GM18858 (cell line): ENCODE data around the gene ROBO1.
A peak's percentile ranks its signal among the peaks of the same experiment; 100 is the strongest.
"Not testable (repeated sequence)": the region's sequence is repeated elsewhere in the genome, so short reads cannot be mapped to it uniquely, and the experiment has no call there.

Source experiments
- ATAC-seq: cut with Tn5 transposase; IDR thresholded peaks from one replicate; pipeline ENCODE4 v1.9.1; 2021; ENCODE audit not compliant: unreplicated experiment

Gene ROBO1

GRCh38 chr3:79325833-79326383 lies 441.9 kb downstream of the ROBO1 start:
- not testable (repeated sequence) for ATAC-seq

DNA sequence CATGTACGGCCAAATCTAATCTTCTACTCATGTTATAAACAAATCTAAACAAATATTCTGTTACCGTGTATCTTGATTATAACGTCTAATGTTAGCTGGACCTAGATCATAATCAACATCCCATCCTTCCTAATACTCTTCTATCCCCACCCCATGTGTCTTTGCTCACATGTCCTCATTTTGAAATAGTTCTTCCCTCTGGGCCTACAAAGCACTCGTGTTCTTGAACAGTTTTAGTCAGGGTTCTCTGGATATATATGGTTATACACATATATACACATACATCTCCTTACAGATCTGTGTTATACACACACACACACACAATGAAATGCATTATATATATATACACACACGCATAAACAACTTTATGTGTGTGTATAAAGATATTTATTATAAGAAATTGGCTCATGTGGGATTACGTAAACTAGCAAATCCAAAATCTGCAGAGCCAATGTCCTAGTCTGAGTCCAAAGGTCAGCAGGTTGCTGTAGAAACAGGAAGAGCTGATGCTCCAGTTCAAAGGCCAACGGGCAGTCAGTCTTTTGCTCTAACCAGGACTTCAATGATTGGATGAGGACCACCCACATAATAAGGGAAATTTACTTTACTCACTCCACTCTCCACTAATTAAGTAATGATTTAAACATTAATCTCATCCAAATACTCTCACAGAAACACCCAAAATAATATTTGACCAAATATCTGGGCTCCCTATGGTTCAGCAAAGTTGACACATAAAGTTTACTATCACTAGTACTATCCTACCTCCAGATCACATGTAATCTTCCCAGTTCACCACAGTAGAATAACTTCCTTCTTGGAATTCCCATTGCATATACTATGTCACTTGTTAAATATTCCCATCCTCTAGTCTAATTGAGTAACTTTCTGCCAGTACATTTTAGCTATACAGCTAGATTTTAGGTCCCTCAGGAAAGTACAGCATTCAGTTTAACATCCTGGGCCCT lies 450.0 kb downstream of the ROBO1 start:
- no peak for ATAC-seq

DNA sequence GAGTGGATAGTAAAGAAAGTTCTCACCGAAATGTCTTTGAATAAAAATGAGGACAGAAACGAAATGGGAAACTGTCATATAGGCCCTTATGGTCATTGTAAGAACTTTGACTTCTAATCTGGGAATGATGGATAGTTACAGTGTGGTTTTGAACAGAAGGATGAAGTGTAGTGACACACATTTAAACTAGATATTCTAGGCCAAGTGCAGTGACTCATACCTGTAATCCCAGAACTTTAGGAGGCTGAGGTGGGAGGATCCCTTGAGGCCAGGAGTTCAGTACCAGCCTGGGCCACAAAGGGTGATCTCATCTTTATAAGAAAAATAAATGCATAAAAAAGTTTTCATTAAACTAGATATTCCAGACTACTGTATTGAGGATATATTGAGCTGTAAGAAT lies 452.8 kb downstream of the ROBO1 start:
- no peak for ATAC-seq

GRCh38 chr3:79314544-79314943 lies 453.3 kb downstream of the ROBO1 start:
- no peak for ATAC-seq

DNA sequence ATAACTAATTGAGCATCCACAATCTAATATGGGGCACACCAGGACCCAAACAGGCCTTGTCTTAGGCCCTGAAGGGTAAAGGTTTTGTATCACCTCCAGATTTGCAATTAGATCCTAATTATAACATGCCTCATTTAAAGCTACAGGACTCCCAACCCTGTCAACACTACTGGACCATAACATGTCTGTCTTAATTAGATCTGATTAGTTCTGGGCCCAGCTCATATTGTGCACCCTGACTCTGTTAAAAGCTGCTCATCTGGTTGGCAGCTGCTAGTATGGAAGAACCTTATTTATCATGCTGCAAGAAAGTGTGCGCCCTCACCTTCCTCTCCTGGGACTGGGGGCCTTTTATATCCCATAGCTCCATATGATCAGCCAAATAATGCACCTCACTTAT lies 457.8 kb downstream of the ROBO1 start:
- ATAC-seq, result no peak

DNA sequence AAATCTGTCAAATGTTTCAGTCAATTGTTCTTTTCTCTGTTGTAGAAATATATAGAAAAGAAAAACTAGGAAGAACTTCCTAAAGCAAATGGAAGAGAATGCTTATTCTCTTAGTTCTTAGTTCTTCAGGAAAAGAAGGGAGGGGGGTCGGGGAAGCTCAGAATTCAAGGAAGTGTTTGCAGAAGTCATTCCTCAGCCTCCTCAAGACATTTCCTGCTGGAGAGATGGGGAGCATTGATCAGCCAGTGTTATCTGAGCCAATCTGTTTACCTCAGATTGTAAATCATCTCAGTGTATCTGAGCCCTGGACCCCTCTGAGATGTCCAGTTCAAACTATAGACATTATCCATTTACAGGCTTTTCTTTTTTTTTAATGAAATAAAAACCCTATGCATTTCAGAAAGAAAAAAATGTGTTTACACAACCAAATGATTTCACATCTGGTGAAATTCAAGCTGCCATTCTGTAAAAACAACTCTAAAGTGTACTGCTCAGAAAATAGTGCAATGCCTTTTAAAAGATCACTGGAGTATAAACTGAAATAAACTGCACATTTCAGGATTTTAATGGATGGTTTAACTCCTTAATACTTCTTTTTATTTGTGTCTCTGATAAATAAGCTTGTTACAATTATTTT lies 460.7 kb downstream of the ROBO1 start:
- no peak for ATAC-seq

GRCh38 chr3:79299949-79300635 lies 467.7 kb downstream of the ROBO1 start:
- ATAC-seq, result not testable (repeated sequence)

DNA sequence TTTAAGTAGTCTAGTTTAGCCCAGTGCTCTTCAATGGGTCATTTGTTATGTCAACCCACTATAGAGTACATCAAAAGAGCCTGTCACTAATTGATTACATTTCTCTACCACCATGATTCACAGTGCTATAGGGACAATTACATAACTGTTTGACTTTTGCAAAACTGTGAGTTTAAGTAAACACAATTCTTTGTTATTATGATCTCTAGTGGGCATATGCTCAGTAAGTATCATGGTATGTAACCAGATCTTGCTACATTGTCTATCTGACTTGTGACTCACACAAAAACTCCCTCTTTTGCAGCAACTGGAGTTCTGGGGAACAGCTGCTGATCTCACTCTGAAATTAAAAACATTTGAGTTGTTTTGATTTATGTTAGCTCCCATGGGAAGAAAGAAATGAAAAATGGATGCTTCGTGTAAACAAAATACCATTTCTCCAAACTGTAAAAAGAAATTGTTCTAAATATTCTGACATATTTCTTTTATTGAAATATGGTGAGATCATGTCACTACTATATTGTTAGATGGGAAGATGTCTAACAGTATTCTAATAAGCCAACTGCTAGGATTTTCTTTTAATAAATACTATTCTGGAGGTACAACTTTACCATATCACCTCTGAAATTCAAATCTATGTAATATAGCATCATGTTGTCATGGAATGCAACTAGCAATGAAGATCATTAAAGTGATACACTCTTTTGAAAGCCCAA lies 470.4 kb downstream of the ROBO1 start:
- no peak for ATAC-seq

- ATAC-seq, result no peak
Observed at GRCh38 chr3:79286882-79287281, 480.9 kb downstream of the ROBO1 start.

DNA sequence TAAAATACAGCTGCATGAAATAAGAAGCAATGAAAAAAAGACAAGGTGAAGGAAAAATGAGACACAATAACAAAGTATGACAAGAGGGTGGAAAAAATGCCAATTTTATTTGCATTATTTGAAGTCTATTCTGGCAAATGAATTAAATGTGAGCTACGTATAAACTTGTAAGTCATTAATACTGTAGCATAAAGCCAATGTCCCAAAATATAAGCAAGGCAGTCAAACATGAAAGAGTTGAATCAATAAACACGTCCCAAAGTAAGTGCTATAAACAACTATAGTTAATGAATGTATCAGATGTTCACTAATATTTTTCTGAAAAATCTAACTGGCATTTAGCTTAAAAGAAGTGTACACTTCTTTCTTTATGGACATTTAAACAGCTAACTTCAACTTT lies 481.9 kb downstream of the ROBO1 start:
- no peak for ATAC-seq

GRCh38 chr3:79285380-79285779 lies 482.4 kb downstream of the ROBO1 start:
- ATAC-seq, result no peak

DNA sequence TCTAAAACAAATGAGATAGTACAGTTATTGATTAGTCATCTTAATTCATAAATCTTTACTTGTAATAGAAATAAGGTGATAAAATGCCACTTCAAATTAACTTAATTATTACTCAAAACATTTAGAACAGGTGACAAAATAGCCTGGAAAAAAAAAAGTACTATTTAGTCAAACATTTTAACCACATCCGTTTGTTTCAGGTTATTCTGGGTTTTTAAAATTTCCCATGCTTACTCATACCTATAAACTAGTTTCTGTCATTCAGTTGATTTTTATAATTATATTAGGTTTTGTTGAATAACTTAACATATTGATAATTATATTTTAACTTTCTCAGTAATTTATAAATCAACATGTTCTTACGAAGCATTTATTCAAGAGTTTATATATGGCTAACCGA lies 483.0 kb downstream of the ROBO1 start:
- ATAC-seq, result peak; percentile 48

GRCh38 chr3:79278681-79279080 lies 489.1 kb downstream of the ROBO1 start:
- ATAC-seq, result no peak

DNA sequence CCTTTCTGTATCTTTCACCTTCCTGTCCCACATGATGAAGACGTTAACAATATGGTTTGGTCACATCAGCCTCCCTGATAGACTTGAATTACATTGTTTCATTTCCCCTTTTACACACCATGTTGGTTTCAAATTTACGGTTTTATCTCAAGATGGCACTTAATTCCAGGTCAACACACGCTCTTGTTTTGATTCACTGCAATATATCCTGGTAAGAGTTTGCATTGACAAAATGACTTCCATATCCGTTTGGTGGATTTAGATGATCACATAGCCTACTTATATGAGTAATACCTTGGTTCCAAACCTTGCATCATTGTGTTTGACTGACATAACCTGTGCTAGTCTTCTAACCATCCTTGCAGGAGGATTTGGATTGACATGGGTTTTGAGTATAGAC lies 499.4 kb downstream of the ROBO1 start:
- peak; percentile 51 for ATAC-seq

GRCh38 chr3:79264892-79265291 lies 502.9 kb downstream of the ROBO1 start:
- no peak for ATAC-seq

- ATAC-seq, result no peak
Observed at GRCh38 chr3:79263423-79263822, 504.4 kb downstream of the ROBO1 start.

GRCh38 chr3:79258479-79258878 lies 509.3 kb downstream of the ROBO1 start:
- no peak for ATAC-seq

DNA sequence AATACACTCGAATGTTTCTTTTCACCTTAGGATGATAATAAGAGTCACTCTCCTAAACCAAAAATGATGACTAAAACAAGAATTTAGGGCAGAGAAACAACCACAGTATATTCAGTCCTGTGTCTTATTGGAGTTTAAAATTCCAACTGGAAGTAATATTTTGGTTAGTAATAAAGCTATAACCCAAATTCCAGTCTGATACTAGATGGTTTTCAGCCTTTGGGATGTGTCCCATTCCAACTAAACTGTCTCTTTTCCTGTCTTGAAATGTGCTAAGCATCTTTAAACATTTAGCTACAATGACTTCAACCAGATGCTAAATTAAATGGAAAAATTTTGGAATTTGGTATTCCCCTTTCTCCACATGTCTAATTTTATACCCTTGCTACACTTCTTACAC lies 510.0 kb downstream of the ROBO1 start:
- ATAC-seq, result no peak

- ATAC-seq, result no peak
Observed at GRCh38 chr3:79255702-79256101, 512.1 kb downstream of the ROBO1 start.

- ATAC-seq, result no peak
Observed at GRCh38 chr3:79255292-79255691, 512.5 kb downstream of the ROBO1 start.

DNA sequence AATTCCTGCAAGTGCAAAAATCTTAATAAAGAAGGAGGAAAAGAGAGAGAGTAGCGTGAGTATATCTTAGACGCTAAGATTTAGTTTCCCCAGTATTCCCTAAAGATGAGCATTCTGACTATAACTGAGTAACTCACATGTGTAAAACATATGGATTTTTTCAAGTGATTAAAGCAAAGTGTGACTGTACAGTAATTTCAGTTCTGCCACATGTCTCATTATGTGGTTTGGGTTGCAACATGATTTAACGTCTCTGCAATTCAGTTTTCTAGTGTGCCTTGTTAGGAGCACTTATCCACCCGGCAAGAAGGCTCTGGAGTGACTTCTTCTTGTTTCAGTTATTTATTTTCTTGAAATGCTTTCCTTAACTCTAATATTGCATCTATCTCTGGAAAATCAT lies 514.1 kb downstream of the ROBO1 start:
- ATAC-seq, result no peak
